D721Med (cell line): ENCODE measurements around the gene TMEM179.

Experiments used
- DNase-seq: peaks from one replicate; pipeline ENCODE4 v3.0.0; 2011; ENCODE audit warnings: low spot score; ENCODE audit not compliant: insufficient read length
- FAIRE-seq: peaks from 2 replicates; lab custom pipeline; 2011; peaks lifted over from hg19 to GRCh38; lab: Jason Lieb, UNC
- TF ChIP-seq, protein P1 (sequence below): IDR thresholded peaks from 2 replicates; pipeline ENCODE4 v1.5.1; 2012; ENCODE audit warnings: mild to moderate bottlenecking, control low read depth; ENCODE audit not compliant: insufficient read depth; ENCODE audit errors: missing control alignments

TMEM179 gene

DNA sequence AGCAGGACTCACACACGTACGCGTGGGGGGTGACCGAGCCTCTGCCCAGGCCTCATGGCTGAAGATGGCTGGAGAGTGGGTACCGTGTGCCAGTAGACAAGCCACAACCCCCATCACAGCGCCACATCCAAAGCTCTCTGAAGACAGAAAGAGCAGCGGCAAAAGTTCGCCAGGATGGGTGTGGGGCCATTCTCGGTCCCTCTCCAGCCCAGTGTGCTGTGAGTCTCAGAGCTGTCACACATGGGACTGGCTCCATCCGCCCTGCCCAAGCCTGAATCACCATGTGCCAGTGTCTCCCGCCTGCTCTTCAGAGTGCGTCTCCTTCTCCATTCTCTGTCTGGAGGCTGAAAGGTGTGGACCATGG lies 5.7 kb downstream of the TMEM179 start:
- TF ChIP-seq, protein P1, sequence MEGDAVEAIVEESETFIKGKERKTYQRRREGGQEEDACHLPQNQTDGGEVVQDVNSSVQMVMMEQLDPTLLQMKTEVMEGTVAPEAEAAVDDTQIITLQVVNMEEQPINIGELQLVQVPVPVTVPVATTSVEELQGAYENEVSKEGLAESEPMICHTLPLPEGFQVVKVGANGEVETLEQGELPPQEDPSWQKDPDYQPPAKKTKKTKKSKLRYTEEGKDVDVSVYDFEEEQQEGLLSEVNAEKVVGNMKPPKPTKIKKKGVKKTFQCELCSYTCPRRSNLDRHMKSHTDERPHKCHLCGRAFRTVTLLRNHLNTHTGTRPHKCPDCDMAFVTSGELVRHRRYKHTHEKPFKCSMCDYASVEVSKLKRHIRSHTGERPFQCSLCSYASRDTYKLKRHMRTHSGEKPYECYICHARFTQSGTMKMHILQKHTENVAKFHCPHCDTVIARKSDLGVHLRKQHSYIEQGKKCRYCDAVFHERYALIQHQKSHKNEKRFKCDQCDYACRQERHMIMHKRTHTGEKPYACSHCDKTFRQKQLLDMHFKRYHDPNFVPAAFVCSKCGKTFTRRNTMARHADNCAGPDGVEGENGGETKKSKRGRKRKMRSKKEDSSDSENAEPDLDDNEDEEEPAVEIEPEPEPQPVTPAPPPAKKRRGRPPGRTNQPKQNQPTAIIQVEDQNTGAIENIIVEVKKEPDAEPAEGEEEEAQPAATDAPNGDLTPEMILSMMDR: no peak
- no peak for DNase-seq
- FAIRE-seq: no peak

DNA sequence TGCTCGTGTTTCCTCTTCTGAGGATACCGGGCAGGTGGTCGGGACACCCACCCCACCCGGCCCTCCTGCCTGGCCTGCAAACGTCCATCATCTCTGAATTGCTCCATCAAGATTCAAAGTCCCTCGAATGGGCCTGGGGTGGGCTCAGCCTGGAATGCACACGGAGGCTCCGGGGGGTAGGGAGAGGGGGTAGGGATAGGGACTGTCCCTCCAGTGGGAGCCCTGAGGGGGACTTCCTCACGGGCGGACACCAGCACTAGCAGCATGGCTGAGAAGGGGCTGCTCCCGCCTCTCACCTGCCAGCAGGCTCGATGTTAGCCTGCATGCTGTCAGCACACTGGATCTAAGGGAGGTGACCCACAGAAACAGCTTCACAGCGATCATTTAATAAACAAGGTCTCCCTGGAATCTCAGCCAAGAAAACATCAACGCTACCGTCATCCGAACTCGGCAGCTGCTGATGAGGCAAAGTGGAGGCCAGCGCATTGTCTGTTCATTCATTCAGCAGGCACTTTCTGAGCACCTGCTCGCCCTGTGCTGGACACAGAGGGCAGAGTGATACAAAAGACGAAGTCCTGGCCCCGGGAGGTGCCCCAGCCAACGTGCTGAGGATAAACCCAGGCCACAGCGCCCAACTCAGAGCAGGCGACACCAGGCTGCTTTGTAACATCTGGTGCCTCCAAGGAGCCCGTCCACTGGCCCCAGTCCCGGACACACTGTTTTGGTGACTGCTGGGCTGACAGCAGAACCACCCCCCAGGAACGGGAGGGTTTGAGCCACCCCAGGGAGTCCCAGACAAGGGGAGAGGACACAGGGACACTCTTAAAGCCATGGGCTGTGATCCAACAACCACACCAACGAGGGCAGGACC lies 6.3 kb downstream of the TMEM179 start:
- TF ChIP-seq, protein P1: no peak
- FAIRE-seq: no peak
- no peak for DNase-seq

DNA sequence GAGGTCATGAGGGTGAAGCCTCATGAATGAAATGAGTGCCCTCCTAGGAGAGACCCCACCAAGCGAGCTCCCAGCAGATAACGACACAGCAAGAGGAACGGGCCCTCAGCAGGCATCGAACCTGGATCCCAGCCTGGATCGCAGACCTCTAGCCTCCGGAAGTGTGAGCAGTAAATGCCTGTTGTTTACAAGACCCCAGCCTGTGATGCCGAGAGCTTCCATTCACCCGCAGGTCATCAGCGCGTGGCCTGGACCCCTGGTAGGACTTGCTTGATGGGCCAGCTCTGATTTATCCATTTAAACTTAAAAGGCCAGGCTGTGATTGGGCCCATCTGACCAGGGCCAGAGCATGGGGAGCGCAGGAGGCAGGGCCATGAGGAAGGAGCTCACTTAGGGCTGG lies 7.0 kb downstream of the TMEM179 start:
- DNase-seq: no peak
- FAIRE-seq: no peak
- TF ChIP-seq, protein P1: no peak

DNA sequence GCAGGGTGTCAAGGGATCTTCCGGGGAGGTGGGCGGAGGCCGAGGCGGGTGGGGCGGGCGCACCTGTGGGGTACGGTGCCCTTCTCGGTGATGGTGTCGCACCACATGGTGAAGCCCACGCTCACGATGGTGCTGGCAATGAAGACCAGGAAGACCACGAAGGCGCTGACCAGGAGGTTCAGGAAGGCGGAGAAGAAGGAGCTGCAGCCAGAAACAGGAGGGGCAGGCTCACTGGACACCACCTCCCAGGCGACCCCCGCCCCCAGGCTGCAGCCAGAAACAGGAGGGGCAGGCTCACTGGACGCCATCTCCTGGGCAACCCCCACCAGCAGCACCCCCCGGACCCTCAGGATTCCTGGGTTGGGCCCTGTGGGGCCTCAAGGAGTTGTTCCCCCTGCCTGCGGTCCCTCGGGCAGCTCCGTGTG lies 7.6 kb downstream of the TMEM179 start:
- no peak for FAIRE-seq
- DNase-seq: no peak
- TF ChIP-seq, protein P1: no peak

DNA sequence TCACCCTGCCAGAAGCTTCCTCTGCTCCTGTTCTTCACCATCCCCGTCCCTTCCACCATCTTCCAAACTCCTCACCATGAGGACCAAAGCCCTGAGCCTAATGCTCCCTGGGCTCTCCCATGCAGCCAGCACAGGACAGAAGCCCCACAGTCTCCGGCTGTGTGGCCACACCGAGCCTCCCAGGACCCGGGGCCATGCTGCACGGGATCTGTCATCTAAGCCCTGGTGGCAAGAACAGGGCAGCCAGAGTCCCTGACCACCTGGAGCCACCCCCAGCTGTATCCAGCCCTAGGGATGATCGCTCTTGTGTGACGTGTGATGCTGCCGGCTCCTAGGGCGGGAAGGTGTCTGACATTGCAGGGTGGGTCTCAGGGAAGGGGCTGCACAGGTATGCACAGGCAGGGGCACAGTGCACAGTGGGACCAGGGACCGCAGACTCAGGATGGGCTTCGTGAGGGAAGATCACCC lies 8.1 kb downstream of the TMEM179 start:
- FAIRE-seq: no peak
- DNase-seq: no peak
- TF ChIP-seq, protein P1: no peak

DNA sequence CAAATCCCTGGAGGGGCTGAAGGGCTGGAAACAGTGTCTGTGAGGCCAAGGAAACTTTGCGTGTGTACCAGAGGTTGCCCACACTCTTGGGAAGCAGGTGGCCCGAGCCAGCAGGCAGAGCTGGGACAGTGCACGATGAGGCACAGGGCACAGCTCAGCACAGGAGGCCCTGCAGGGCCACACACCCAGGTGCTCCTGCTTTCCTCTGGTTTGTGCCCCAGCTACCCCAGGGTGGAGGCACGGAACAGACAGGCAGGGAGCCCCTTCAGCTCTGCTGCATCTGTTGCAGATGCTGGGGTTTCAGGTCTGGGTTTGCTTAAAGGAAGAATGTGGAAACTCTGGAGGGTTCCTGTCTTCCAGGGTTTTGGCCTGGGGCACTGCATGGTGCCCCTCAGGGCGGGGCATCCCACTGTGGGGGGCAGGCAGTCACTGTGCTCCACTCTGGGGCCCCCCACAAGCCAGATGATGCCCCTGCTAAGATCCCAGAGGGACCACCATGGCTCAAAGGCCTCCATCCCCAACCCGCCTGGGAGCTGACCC lies 8.6 kb downstream of the TMEM179 start:
- FAIRE-seq (no peak), DNase-seq (no peak)
- TF ChIP-seq, protein P1: no peak

DNA sequence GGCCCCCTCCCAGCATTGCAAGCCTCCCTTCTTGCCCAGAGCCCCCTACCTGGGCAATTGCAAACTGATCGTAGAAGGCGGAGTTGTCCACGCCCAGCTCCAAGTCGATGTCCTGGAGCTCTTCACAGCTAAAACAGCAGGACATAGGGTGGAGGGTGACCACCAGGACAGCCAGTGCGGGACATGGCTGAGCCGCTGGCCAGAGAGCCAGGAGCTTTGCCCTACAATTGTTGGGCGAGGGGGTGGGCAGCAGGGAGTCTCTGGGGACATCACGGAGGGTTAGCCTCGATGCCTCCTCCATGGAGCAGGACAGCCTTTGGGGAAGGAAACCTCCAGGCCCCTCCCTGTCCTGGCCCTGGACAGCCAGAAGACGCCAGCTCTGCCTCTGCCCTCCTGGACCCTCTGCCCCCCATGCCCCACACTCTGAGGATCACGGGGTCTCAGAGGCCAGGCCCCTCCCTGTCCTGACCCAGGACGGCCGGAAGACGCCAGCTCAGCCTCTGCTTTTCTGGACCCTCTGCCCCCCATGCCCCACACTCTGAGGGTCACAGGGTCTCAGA lies 9.4 kb downstream of the TMEM179 start:
- TF ChIP-seq, protein P1: no peak
- no peak for FAIRE-seq
- DNase-seq: no peak
